ENCODE results near the gene ASB13. TPM values are rescaled to one million over a fixed set of nuclear protein-coding genes. Genes with fewer than 3 reads are reported as not detected.
"Not testable (repeated sequence)": the region's sequence is repeated elsewhere in the genome, so short reads cannot be mapped to it uniquely, and the experiment has no call there.

ASB13 gene
- polyA plus RNA-seq, 12 donors: 8.0 to 14.6 (median 11.0) TPM; not detected in 1

GRCh38 chr10:5608608-5609220 lies 57.7 kb downstream of the ASB13 start:
- DNase-seq: no peak

GRCh38 chr10:5607594-5607993 lies 58.8 kb downstream of the ASB13 start:
- DNase-seq: no peak

- no peak for DNase-seq
These were observed 59.5 kb downstream of the ASB13 start for GRCh38 chr10:5606864-5607263.

GRCh38 chr10:5606321-5606720 lies 60.1 kb downstream of the ASB13 start:
- DNase-seq: no peak

- no peak for DNase-seq
These were observed 61.4 kb downstream of the ASB13 start for GRCh38 chr10:5604961-5605360.

GRCh38 chr10:5604236-5604925 lies 62.0 kb downstream of the ASB13 start:
- no peak for DNase-seq

GRCh38 chr10:5603848-5604170 lies 62.6 kb downstream of the ASB13 start:
- DNase-seq: no peak

GRCh38 chr10:5603091-5603847 lies 63.1 kb downstream of the ASB13 start:
- DNase-seq: no peak

GRCh38 chr10:5601826-5602495 lies 64.4 kb downstream of the ASB13 start:
- no peak for DNase-seq

GRCh38 chr10:5600908-5601307 lies 65.5 kb downstream of the ASB13 start:
- no peak for DNase-seq

- DNase-seq: no peak
These were observed 66.5 kb downstream of the ASB13 start for GRCh38 chr10:5599613-5600520.

- DNase-seq: no peak
These were observed 68.2 kb downstream of the ASB13 start for GRCh38 chr10:5598085-5598690.

- DNase-seq: no peak
These were observed 69.6 kb downstream of the ASB13 start for GRCh38 chr10:5596611-5597341.

- DNase-seq: no peak
These were observed 70.4 kb downstream of the ASB13 start for GRCh38 chr10:5595994-5596471.

GRCh38 chr10:5595591-5595990 lies 70.8 kb downstream of the ASB13 start:
- DNase-seq: no peak

GRCh38 chr10:5595095-5595494 lies 71.3 kb downstream of the ASB13 start:
- DNase-seq: no peak

- no peak for DNase-seq
These were observed 71.9 kb downstream of the ASB13 start for GRCh38 chr10:5594271-5595049.

- DNase-seq: not testable (repeated sequence)
These were observed 73.0 kb downstream of the ASB13 start for GRCh38 chr10:5593347-5593746.

GRCh38 chr10:5592070-5592469 lies 74.3 kb downstream of the ASB13 start:
- no peak for DNase-seq
